HG03045 (cell line): ENCODE results near the gene SLC13A1.

Source experiments
- ATAC-seq: cut with Tn5 transposase; IDR thresholded peaks from one replicate; pipeline ENCODE4 v1.9.1; 2021; ENCODE audit warnings: mild to moderate bottlenecking, moderate library complexity; ENCODE audit not compliant: unreplicated experiment

SLC13A1 gene

DNA sequence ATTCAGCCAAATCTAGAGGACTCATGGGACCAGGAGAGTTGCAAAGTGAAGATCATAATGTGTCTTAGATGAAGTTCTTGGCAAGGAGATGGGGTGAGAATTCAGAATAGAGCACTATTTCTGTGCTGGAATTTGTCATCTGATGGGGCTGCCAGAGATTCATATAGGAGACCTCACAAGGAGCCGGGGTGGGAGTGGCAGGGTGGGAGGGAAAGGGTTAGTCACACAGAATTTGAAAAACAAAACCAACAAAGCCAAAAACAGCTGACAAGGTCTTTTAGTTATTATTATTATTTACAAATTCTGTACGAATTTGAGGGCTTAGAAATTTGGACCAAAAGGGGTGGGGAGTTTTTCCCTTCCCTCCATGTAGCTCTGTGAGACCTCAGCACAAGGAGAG lies 1.7 kb downstream of the SLC13A1 start:
- no peak for ATAC-seq

DNA sequence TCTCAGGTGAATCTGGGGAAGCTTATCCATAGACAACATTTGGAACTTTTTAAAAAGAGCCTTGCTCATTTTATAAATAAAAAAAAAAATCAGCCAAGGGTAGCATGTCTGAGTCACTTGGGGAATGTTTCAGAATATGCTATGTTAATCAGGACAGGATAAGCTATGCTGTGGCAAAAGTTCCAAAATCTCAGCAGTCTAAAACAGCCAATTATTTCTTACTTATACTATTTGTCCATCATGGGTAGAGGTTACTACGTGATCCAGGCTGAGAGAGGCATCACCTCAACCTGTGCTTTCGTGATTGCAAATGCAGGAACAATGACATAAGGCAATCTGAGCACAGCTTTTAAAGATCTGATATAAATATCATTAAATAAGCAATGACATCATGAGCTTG lies 6.5 kb downstream of the SLC13A1 start:
- ATAC-seq = no peak

DNA sequence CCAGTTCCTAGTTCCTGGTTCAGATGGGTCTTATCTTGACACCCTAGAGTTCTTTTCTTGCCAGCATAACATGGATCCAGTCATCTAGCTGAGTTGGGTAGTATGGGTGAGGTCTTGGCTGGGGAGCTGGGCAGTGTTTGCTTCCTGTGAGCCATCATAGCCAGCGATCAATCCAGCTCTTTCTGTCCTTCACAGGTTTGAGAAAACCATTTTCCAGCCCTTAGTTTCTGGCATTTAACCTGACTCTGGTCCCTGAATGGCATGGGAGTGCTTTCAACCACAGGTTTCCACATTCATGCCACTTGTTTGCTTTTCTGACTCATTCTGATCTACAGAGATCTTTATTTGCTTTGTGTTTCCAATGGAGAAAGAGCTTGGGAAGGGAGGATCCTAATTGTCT lies 8.6 kb downstream of the SLC13A1 start:
- ATAC-seq = no peak

DNA sequence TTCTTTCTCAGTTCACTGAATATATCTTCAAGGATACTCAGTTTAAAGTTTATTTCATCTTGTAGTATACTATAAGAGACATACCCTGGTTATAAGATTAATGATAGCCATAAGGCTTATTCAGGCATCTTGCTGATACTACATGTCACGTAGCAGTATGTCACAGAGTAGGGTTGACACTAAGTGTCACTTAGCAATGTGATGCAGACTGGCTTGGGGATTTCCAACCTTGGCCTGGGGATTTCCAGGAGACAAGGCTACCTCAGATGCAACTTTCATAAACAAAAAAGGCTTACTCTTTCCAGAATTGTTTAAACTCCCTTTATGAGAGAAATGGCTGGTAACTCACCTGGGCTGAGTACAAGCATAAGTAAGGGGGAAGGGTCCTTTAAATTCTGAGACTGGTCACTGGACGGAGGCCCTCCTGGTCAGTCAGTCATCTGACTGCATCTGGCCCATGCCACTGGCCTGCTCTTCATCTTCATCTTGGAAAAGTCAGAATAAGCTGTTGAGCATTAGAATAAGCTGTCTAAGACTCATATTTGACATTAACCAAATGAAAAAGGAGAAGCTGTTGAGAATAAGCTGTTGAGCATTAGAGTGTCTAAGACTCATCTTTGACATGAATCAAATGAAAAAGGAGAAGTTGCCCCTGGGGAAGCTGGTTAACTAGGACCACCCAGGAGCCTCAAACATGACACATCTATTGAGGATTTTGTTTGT lies 9.5 kb downstream of the SLC13A1 start:
- ATAC-seq = peak; percentile 97

DNA sequence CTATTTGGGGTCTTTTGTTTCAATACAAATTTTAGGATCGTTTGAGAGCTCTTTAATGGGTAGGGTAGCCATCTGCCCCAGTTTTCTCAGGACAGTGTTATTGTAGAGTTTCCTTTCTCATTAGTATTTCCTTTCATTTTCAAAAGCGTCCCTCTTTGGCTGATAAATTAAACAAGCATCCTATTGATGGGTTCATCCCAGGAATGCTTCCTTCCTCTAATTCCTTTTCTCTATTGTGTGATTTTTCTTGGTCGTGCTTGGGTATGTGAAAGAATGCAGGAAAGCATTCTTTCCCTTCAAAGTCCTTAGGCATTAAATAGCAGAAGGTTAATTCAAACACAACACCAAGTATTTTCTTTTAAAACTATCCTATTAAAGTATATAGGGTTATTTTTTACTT lies 14.0 kb downstream of the SLC13A1 start:
- ATAC-seq = no peak

DNA sequence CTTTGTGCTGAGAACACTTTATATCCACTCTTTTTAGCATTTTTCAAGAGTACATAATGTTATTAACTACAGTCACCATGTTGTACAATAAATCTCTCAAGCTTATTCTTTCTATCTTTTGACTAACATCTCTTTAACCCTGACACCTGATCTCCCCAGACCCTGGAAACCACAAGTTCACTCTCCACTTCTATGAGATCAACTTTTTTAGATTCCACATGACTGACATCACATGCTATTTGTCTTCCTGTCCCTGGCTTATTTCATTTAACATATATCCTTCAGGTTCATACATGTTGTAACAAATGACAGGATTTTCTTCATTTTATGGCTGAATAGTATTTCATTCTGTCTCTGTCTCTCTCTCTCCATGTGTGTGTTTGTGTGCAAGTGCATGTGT lies 15.5 kb downstream of the SLC13A1 start:
- no peak for ATAC-seq

DNA sequence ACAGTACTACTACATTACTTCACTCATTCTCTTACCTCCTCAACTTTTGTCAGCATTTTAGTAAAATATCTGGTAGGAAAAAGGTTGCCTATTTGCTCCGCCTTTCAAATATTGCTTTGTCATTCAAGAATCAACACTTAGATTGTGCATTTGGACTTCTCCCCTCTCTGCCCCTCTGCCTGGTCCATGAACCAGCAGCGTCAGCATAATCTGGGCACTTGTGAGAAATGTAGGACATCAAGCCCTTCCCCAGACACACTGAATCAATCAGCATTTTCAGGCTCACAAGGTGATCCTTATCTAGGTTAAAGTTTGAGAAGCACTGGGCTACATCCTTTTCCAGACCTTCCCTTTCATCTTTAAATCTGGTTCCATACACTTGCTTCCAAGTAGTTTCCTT lies 16.3 kb downstream of the SLC13A1 start:
- no peak for ATAC-seq

DNA sequence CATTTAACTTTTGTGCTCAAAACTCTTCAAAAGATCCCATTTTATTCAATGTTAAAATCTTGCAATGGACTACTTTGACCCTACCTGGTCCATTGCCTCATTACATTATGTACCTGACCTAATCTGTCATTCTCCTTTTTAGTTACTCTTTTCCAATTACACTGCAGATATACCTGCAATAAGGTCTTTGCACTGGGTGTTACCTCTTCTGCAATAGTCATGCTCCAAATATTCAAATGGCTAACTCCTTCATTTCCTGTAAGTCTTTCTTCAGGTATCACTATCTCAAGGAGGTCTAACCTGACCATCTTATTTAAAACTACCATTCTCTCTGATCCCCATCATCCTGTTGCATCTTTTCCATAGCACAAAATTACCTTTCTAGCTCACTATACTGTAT lies 22.3 kb downstream of the SLC13A1 start:
- ATAC-seq = no peak

DNA sequence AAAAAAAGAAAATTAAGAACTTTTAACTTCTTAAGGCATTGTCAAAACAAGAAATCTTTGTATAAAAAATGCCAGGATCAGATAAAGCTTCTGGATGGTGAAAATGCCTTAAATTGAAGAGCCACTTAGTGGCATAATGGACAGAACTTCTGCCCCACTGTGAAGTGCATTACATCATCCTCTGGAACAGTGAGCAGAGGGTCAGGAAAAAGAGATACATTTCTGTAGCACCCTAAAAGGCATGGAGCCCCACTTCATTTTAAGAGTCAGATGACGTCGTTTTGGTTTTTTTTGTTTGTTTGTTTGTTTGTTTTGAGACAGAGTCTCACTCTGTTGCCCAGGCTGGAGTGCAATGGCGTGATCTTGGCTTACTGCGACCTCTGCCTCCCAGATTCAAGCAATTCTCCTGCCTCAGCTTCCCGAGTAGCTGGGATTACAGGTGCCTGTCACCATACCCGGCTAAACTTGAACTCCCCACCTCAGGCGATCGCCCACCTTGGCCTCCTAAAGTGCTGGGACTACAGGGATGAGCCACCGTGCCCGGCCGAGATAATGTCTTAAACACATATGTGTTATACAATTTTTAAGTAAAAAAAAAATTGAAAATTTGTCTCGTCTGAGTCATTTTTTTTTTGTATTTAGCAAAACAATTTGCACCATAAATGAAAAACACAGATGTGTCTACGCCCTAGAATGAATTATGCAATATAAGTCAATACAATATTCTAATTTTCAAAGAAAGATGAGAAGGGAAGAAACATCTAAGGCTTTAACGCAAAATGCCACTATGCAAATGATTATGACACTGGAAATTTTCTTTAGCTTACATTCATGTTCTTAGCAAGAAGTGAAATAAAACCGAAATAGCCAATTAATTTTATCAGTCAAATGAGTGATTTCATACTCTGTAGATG lies 29.2 kb downstream of the SLC13A1 start:
- no peak for ATAC-seq

DNA sequence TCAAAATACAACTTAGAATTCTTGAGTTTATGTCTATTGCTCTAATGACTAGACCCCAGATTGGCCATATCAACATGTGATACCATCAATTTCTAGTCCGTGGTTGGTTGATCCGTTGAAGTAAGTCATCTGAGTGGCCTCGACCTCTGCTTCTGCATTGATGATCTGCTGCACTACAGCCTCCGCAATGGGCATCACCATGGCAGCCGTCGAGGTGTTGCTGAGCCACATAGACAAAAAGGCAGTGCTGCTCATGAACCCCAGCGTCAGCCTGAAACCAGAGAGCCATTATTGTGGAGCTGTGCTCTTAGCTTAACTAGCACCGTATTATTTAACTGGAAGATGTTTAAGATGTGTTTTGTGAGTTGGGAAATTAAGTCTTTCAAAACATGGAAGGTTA lies 30.7 kb downstream of the SLC13A1 start:
- no peak for ATAC-seq

DNA sequence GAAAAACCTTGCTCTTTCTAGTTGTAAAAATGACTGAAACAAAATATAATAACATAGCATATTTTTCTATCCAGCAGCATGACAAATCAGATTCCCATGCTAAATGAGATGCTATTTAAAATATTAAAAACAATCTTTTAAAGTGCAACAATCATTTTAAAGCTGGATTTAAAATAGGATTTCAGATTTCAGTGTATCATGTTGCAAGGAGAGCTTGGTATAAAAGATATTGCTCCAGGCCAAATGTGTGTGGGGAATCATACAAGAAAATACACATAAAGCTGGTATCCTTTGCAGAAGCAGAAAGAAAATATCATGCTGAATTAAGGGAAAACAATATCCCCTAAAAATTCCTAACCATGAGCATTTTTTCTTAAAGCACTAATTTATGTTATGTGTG lies 42.2 kb downstream of the SLC13A1 start:
- no peak for ATAC-seq

DNA sequence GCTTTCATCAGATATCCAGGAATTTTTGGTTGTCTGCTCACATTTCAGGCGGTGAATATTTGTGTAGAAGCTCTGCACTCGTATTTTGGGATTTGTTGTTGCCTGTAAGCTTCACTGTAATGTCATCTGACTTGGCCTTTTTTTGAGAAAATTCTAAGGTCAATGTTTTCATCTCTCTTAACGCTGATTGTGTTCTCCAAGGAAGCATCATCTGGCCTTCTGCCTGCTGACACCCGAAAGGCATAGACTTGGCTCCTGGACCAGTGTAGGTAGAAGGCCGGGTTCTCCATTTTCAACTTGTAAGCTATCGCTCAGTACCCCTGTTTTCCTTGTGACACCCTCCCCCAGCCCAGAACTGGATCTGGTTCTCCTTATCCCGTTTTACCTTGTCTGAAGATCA lies 44.2 kb downstream of the SLC13A1 start:
- no peak for ATAC-seq

DNA sequence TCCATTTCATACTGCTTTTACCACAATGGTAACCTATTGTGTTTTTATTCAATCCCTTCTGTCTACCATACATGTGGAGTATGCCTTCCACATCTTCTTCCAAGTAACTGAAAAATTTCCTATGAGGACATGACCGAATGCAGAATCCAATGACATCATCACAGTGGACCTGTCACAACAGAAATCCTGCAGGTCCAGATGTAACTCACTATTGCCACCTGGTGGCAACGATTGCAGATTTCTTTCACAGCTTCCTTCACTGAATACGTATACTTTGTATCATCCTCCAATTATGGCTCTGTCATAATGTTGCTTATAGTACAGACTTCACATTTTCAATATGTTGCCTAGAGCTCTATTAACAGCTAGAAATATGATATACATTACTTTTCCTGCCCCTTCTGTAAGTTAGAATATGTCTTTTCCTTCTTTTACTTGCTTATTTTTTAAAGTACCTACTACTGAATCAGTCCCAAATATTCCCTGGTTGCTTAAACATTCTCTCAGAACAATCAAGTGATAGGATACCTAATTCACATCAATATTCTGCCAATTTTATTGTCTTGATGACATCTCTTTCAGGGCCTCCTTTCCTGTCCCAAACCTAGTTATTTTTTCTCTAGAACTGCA lies 45.4 kb downstream of the SLC13A1 start:
- ATAC-seq = peak; percentile 98

DNA sequence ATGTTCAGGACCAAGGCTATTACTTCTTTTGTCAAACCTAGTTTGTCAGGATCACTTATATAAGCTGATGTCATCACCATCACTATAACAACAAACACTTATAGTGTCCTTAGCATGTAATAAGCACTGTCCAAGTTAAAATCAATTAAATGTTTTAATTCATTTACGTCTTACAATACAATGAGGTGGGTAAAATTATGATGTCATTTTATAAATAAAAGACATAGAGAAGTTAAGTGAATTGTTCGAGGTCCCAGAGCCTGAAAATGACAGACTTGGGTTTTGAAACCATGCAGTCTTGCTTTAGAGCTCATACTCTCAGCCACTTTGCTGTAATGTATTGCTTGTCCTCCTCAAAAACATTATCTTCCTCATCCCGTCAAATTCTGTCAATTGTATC lies 48.3 kb downstream of the SLC13A1 start:
- ATAC-seq = no peak

DNA sequence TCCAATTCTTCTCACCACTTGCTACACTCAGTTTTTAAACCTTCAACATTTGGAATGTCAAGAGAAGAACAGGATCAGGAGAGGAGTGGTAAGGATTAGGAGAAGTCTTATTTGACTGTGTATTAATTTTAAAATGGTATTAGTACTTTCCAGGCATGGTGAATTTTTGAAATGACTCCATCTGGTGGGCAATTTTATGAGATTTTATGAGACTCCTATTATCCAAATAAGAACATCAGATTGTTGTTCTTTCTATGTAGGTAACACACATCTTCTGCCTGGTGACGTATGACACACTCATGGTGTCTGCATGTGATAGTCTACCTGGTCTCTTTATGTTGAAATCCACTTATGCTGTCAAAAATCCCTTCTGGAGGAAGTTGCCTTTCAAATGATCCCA lies 51.0 kb downstream of the SLC13A1 start:
- ATAC-seq = no peak

DNA sequence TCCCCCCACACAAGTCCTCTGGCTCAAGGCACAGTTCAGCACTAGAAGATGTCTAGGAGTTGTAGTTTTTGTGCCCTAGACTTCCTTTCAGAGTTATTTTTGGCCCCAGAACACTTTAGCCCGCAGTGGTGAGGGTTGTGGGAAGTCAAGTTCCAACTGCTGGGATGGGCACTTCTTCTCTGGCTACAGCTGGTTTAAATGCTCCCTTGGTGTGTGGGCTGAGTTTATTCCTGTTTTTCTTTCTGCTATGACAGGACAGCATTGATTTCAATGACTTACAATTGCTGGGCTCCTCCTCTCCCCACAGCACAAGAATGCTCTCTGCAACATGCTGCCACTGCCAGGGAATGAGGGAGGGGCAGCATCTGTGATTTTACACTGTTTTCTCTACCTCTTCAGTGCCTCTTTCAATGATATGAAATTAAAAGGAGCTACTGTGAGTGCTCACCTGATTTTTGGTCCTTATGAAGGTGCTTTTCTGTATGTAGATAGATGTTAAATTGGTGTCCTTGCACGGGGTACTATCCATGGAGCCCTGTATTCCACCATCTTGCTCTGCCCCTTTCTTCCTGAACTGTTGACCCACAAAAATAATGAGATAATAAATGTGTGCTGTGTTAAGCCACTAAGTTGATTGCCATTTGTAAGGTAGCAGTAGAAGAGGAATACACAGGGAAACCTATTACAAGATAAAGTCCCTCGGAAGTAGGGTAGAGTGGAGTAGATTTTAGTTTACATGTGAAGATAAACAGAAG lies 56.3 kb downstream of the SLC13A1 start:
- no peak for ATAC-seq

DNA sequence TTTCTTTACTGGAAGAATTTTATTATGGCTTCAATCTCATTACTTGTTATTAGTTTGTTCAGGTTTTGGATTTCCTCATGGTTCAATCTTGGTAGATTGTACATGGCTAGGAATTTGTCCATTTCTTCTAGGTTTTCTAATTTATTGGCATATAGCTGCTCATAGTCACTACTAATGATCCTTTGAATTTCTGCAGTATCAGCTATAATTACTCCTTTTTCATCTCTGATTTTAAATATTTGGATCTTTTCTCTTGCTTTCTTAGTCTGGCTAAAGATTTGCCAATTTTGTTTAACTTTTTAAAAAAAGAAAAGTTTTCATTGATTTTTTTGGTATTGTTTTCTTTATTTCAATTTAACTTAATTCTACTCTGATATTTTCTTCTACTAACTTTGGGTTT lies 59.2 kb downstream of the SLC13A1 start:
- ATAC-seq = no peak

DNA sequence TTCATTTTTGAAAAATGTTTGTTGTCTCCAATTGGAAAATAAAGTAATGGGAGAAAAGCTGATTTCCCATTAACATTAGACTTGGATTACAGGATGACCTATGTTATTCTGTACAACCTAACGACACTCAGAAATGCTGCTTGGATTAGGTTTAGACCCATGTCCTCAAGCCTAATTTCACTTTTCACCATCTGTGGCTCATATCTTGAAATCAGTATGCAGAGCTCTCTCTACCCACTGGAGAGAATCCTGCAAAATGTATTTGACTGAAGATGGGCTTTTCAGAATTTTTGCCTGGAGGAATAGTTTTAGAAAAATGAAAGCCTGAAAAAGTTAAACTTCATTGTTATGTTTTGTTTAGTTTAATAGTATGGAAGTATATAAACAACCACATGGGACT lies 63.8 kb downstream of the SLC13A1 start:
- no peak for ATAC-seq

DNA sequence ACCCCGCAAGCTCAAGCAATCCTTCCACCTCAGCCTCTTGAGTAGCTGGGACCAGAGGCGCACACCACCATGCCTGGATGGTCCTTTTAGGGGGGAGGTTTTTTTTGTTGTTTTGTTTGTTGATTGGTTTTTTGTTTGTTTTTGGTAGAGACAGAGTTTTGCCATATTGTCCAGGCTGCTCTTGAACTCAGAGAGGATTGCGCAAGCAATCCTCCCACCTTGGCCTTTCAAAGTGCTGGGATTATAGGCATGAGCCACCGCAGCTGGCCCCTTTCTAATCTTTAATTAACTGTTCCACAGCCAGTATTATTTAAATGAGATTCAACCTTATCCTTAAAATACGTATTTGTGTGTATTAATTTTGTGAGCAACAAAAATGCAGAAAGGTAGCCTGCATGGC lies 65.8 kb downstream of the SLC13A1 start:
- no peak for ATAC-seq

DNA sequence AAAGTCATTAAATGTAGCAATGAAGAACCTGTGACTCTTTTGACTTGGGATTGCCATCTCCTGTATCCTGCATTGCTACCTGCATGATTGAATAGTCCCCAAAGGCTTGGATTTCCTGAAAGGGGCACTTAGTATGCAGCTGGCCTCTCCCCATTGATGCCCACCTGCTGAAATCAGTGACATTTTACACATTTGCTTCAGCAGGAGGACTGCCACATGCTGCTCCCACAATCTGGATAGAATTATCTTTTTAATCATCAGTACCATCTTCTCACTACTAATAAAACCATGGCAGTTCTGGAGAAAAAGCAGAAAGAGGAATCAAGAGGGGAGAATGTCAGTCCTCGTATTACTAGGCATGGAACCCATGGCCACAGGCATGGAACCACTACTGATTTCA lies 67.8 kb downstream of the SLC13A1 start:
- ATAC-seq = no peak

DNA sequence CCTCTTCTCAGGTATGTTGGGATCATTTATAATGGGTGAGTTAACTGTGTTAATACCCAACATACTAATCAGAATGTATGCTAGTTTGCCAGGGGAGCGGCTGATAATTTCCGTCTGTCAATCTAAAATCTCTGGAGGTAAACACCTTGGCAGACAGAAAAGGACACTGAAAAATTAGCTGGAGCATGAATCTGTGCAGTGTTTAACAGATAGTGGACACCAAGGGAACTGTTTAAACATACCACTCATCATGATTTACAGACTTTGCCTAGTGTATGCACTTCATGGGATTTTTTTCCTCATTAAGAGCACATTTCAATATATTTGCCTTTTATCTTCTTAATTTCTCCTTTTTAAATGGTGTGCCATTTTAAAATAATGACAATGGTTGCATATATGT lies 68.2 kb downstream of the SLC13A1 start:
- ATAC-seq = no peak
